T-helper 2 cell treated with Interferon-gamma antibody and Interleukin-4, amounts not matched to agents 100 ng/mL and 5 ng/mL, for 36 hours (primary cell): Measurements from ENCODE around the gene NT5C3A. TPM values are rescaled to one million over a fixed set of nuclear protein-coding genes. Genes with fewer than 3 reads are reported as not detected.
"Not testable (repeated sequence)": the region's sequence is repeated elsewhere in the genome, so short reads cannot be mapped to it uniquely, and the experiment has no call there.

Experiments used
- intact Hi-C: fragments of 100-400 bp; cut with micrococcal nuclease; formaldehyde crosslinking; loops from one replicate; pipeline ENCODE4 v1.15.1; 2023
- total RNA-seq: library from RNA; stranded (reverse); gene quantifications from 2 replicates; pipeline ENCODE4 v1.2.3, GENCODE V29; 2022

The NT5C3A gene
- total RNA-seq = 35.5 and 37.3 TPM in 2 replicates

DNA sequence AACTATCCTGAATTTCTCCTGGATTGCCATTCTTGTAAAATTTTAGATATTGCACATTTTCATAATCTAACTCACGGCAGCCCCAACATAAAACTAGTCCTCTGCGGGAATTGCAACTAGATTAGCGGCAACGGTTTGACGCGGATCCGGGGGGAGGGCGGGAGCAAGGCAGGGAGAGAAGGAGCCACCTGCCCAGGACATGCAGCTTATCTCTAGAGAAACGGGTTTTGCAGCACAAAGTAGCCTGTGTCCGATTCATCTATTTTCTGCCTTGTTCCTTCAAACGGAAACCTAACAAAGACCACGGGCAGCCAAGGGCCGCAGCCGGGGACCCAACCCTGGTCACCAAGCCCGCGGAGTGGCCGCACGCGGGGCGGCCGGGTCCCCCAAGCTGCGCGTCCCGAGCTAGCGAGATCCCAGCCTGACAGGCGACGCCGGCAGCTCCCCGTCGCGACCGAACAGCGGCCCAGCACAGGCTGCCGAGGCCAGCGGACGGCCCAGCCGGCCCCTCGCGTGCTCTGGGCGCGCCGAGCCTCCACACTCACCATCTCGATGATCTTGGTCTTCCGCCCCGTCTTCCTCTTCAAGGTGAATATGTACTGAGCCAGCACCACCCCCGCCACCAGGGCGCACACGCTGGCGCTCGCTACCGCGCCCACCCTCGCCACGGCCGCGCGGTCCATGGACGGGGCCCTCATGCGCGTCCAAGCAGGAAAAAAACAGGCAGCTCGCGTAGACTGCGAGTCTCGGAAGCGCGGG is at the start of gene NT5C3A:
Gene NT5C3A, minus strand, starts transcription at position 754 of the 759 bp plus-strand sequence. Its CDS starts 71 bp downstream, at position 683.
- intact Hi-C loops = loop anchor here (1.0 kb wide), 2 partner anchors 8 to 119 kb away; no protein-coding TSS in a partner anchor

- intact Hi-C loops = no loop called here
Measured at GRCh38 chr7:33111614-33112013, 49.0 kb upstream of the NT5C3A start.

- intact Hi-C loops = loop anchor here (1.0 to 5.0 kb wide), 8 partner anchors 20 to 345 kb away; partner anchors contain the start of genes BBS9 and FKBP9
Measured at GRCh38 chr7:33109758-33110238, 47.2 kb upstream of the NT5C3A start.

GRCh38 chr7:33109005-33109757 is 46.6 kb upstream of the NT5C3A start, which contains the start of gene RP9:
Gene RP9 (minus strand): TSS chr7:33109404. CDS start chr7:33109372, 32 bp downstream.
- intact Hi-C loops = loop anchor here (1.0 to 5.0 kb wide), 8 partner anchors 20 to 344 kb away; partner anchors contain the start of genes BBS9 and FKBP9

DNA sequence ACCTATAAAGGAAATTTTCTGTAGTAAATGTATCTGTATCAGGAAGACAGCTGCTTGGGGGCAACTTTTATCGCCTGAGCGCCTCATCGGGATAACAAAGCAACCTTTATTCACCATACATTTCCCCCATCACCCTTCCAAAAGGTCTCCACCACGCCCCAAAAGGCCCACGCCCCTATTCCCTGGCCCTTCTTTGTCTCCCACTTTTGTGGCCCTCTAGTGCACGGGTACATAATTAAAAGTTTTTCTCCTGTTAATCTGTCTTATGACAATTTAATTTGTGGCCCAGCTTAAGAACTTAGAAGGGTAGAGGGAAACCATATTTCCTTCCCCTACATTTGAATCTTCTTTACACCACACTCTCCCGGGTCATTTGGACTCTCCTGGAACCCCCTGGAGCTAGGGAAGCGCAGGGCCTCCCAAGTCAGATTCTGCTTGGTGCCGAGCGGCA is 46.0 kb upstream of the NT5C3A start:
- intact Hi-C loops = loop anchor here (1.0 to 5.0 kb wide), 9 partner anchors 21 to 344 kb away; partner anchors contain the start of genes BBS9 and FKBP9

GRCh38 chr7:33107136-33108066 is 44.8 kb upstream of the NT5C3A start:
- intact Hi-C loops = loop anchor here (1.0 to 5.0 kb wide), 6 partner anchors 150 to 415 kb away; partner anchors contain the start of gene FKBP9

- intact Hi-C loops = no loop called here
Measured at GRCh38 chr7:33101906-33102305, 39.3 kb upstream of the NT5C3A start.

- intact Hi-C loops = no loop called here
Measured at GRCh38 chr7:33100770-33101169, 38.2 kb upstream of the NT5C3A start.

- intact Hi-C loops = no loop called here
Measured at GRCh38 chr7:33099154-33099940, 36.8 kb upstream of the NT5C3A start.

DNA sequence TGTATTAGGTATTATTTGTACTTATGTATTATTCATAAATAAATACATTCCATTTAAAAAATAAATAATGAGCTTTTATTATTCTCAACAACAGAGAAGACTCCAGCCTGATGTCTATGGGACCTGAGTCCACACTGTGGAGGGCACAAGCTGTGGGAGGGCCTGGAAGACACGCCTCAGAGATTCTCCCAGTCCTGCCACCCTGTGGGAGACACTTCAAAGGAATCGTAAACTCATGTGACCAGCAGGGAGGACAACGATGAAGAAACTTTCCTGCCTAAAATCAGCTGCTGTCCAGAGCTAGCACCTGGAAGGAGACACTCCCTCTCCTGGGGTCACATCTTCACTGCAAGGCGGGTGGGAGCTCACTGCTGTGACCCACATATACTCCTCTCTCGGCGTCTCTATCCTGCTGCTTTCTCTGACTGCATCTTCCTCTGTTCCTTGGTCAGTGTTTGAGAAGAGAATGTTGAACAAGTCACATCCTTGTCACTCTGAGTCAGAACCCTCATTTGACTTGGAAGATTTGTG is 32.2 kb upstream of the NT5C3A start:
- intact Hi-C loops = not testable (repeated sequence)

DNA sequence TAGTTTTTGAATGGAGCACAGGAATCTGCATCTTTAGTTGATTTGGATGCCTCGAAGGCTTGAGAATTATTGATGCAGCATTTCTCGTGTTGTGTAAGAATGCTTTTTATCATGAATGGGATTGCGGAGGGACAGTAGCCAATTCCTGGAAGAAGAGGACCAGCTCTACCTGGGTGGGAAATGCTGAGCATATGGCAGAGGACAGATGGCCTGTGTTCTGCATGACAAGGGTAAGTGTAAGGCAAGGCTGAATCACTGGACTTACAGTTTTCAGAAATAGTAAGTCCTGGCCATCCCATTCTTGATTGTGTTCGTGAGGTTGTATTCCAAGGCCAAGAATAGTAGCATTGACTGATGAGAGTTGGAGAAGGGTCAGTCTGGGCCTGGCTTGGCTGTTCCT is 30.7 kb upstream of the NT5C3A start:
- intact Hi-C loops = no loop called here

- intact Hi-C loops = no loop called here
Measured at GRCh38 chr7:33091641-33092191, 29.1 kb upstream of the NT5C3A start.

DNA sequence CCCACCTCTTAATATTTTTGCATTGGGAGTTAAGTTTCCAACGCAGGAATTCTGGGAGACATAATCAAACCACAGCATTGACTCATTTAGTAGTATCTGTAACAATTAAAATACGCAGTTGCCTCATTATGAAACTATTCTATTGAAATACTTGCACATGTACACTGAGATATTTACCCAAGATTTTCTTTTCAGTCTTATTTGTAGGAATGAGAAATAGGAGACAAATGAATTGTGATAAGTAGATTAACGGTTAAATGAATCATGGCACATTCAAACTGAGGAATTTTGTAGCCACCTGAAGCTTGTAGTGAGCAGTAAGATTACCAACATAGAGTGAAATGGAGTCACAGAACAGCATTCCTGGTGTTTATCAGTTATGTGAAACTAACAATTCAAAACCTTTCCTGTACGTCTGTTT is 28.5 kb upstream of the NT5C3A start:
- intact Hi-C loops = no loop called here

- intact Hi-C loops = no loop called here
Measured at GRCh38 chr7:33089142-33089541, 26.6 kb upstream of the NT5C3A start.

DNA sequence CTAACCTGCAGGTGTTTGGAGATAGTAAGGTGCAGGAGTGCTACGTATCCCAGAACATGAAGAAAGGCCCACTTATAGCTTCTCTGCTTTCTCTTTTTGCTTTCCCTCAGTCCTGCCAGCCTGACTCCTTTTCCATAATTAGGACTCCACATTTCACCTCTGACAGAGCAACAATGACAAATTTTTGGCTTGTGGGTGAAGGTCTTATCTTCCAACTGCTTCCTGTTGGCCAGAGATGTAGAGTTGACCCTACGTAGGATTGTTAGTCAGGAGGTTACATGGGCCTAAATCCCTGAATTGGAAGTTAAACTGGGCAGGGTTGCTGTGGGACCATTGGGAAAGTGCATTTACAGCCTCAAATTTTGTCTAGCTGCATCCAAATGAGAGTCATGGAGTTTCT is 25.3 kb upstream of the NT5C3A start:
- intact Hi-C loops = no loop called here

GRCh38 chr7:33087356-33087755 is 24.8 kb upstream of the NT5C3A start:
- intact Hi-C loops = no loop called here

- intact Hi-C loops = no loop called here
Measured at GRCh38 chr7:33079763-33080690, 17.5 kb upstream of the NT5C3A start.

GRCh38 chr7:33079096-33079495 is 16.5 kb upstream of the NT5C3A start:
- intact Hi-C loops = no loop called here
